ENCODE data around the gene ANKRD34A. TPM values are rescaled to one million over a fixed set of nuclear protein-coding genes. Genes with fewer than 3 reads are reported as not detected.

ANKRD34A gene
- total and polyA plus RNA-seq, 2 of the 13 experiments (the other 11 are each of a cell fraction or from before 2014, with no cell fraction given) = 0.05 to 0.07 TPM

GRCh38 chr1:145997016-145997717 lies 32.8 kb upstream of the ANKRD34A start (continued):
- TF ChIP-seq EP300 (IDR thresholded peaks at IDR 0.05; ENCODE audit: low read depth in 2 of 2, low read length in 2 of 2) (peak in 1 of 2 experiments; percentile 50; a peak in 2 of 4 replicates), EP300 (CRISPR knock-in tag; IDR thresholded peaks at IDR 0.05; ENCODE audit: borderline replicate concordance) (0 out of 2 replicates have a peak, but pooled peaks have one; percentile 26), GATAD2A (CRISPR knock-in tag; IDR thresholded peaks at IDR 0.05) (peak; percentile 48; the same call in 1 of the 2 replicates), JDP2 (CRISPR knock-in tag; IDR thresholded peaks at IDR 0.05; ENCODE audit: borderline replicate concordance) (no peak), CEBPB (IDR thresholded peaks at IDR 0.05; ENCODE audit: borderline replicate concordance, low read depth, low read length) (no peak), ZC3H4 (CRISPR knock-in tag; IDR thresholded peaks at IDR 0.05; ENCODE audit: borderline replicate concordance) (peak; percentile 21; the same call in 1 of the 2 replicates), HNF1B (CRISPR knock-in tag; IDR thresholded peaks at IDR 0.05) (peak; percentile 28; the same call in 1 of the 2 replicates), FOXA1 (IDR thresholded peaks at IDR 0.05) (no peak), FOXA1 (CRISPR knock-in tag; IDR thresholded peaks at IDR 0.05) (peak; percentile 54), NCOA2 (CRISPR knock-in tag; IDR thresholded peaks at IDR 0.05) (0 out of 2 replicates have a peak, but pooled peaks have one; percentile 27), NFATC3 (CRISPR knock-in tag; IDR thresholded peaks at IDR 0.05) (no peak), MED1 (CRISPR knock-in tag; IDR thresholded peaks at IDR 0.05) (peak; percentile 75), TCF12 (IDR thresholded peaks at IDR 0.05) (no peak), TCF12 (CRISPR knock-in tag; IDR thresholded peaks at IDR 0.05) (no peak), FOSL2 (CRISPR knock-in tag; IDR thresholded peaks at IDR 0.05) (peak; percentile 78), MIXL1 (CRISPR knock-in tag; IDR thresholded peaks at IDR 0.05) (0 out of 2 replicates have a peak, but pooled peaks have one; percentile 23), GABPA (IDR thresholded peaks at IDR 0.05; ENCODE audit: low read depth, low read length) (no peak), GABPA (CRISPR knock-in tag; IDR thresholded peaks at IDR 0.05; ENCODE audit: low read depth) (peak; percentile 71), SOX13 (IDR thresholded peaks at IDR 0.05) (no peak), SOX13 (CRISPR knock-in tag; conservative IDR thresholded peaks at IDR 0.05 in 1 of 2, IDR thresholded peaks at IDR 0.05 in 1 of 2) (peak in 1 of 2 experiments; percentile 51; a peak in 1 of 4 replicates), RARG (CRISPR knock-in tag; IDR thresholded peaks at IDR 0.05; ENCODE audit: low read depth) (no peak), ZNF383 (CRISPR knock-in tag; IDR thresholded peaks at IDR 0.05; ENCODE audit: borderline replicate concordance) (no peak), PHF21A (CRISPR knock-in tag; IDR thresholded peaks at IDR 0.05) (peak; percentile 39; the same call in 1 of the 2 replicates), ZBTB38 (CRISPR knock-in tag; IDR thresholded peaks at IDR 0.05) (no peak), ZBTB34 (CRISPR knock-in tag; IDR thresholded peaks at IDR 0.05) (no peak), PRMT3 (CRISPR knock-in tag; IDR thresholded peaks at IDR 0.05; ENCODE audit: borderline replicate concordance, low read depth) (no peak)
